Lung (tissue), 16 donors: Measurements from ENCODE around the gene MBNL3. TPM values are rescaled to one million over a fixed set of nuclear protein-coding genes. Genes with fewer than 3 reads are reported as not detected.
A peak's percentile ranks its signal among the peaks of the same experiment; 100 is the strongest.

Experiments used
- ATAC-seq: fragments of 200-7000 bp; cut with Tn5 transposase; one replicate; pipeline ENCODE4 v1.9.1; 2020; ENCODE audit warnings: moderate number of reproducible peaks; ENCODE audit not compliant: insufficient read depth, low FRiP score
- DNase-seq, 3 donors: peaks; one replicate each; pipeline ENCODE4 v3.0.0-alpha.2; 2013 to 2017
- H3K27ac ChIP-seq, 2 donors: one replicate each; pipeline ENCODE4 v1.5.1; 2013; ENCODE audit warnings: mild to moderate bottlenecking in 2 of 2, moderate library complexity in 2 of 2, control low read depth in 1 of 2, inconsistent platforms in 1 of 2, low read depth in 1 of 2, low read length in 1 of 2
- H3K27me3 ChIP-seq, 3 donors: one replicate each; pipeline ENCODE4 v1.5.1; 2013; ENCODE audit warnings: low read length in 2 of 3; ENCODE audit not compliant: control insufficient read depth in 3 of 3, insufficient read depth in 3 of 3
- H3K36me3 ChIP-seq, 4 donors: one replicate each; pipeline ENCODE4 v1.5.1; 2013; ENCODE audit warnings: low read length in 4 of 4, mild to moderate bottlenecking in 1 of 4, moderate library complexity in 1 of 4; ENCODE audit not compliant: control insufficient read depth in 4 of 4, insufficient read depth in 4 of 4
- H3K4me1 ChIP-seq, 5 donors: one replicate each; pipeline ENCODE4 v1.5.1; 2013; ENCODE audit warnings: low read length in 5 of 5, mild to moderate bottlenecking in 2 of 5, moderate library complexity in 1 of 5; ENCODE audit not compliant: control insufficient read depth in 5 of 5, insufficient read depth in 5 of 5
- H3K4me3 ChIP-seq: one replicate; pipeline ENCODE4 v1.5.1; 2013; ENCODE audit warnings: mild to moderate bottlenecking, control low read depth, moderate library complexity
- H3K9ac ChIP-seq, 2 donors: one replicate each; pipeline ENCODE4 v1.5.1; 2013; ENCODE audit warnings: low read length in 2 of 2, control low read depth in 1 of 2; ENCODE audit not compliant: insufficient read depth in 1 of 2
- H3K9me3 ChIP-seq, 4 donors: one replicate each; pipeline ENCODE4 v1.5.1; 2013; ENCODE audit warnings: low read length in 3 of 4, mild to moderate bottlenecking in 1 of 4, moderate library complexity in 1 of 4; ENCODE audit not compliant: control insufficient read depth in 4 of 4, insufficient read depth in 3 of 4
- WGBS, 2 donors: extraction: QIAGEN DNeasy Blood & Tissue Kit; methylation state at CpG; one replicate each; pipeline ENCODE4 v1.1.7; 2013; 5-methylcytosine and 5-hydroxymethylcytosine counted together
- long read RNA-seq, 5 donors: transcript quantifications; one replicate each; lab custom pipeline, GENCODE V29; 2026
- polyA plus RNA-seq, 2 donors: library from polyadenylated mRNA; stranded (reverse); fragments of 200-250 nt; gene quantifications; one replicate each; pipeline ENCODE4 v1.2.1, GENCODE V29; 2013
- total RNA-seq, 2 donors: library from RNA; depleted of rRNA in 1 of 2; stranded (reverse); fragments of >200 nt in 1 of 2; gene quantifications; one replicate each; pipeline ENCODE4 v1.2.1, GENCODE V29; 2014 to 2021
- TF ChIP-seq, protein P1 (sequence below): IDR thresholded peaks from 2 replicates; pipeline ENCODE4 v1.5.1; 2012; ENCODE audit warnings: mild to moderate bottlenecking; ENCODE audit errors: control extremely low read depth, extremely low read depth
- donor health status: control.
- donor health status: control.
- donor health status: Bipolar disorder and iron deficiency.
- donor health status: healthy.
- donor health status: DM: yes; HTN: yes; CAD: no.

MBNL3 gene, protein sequence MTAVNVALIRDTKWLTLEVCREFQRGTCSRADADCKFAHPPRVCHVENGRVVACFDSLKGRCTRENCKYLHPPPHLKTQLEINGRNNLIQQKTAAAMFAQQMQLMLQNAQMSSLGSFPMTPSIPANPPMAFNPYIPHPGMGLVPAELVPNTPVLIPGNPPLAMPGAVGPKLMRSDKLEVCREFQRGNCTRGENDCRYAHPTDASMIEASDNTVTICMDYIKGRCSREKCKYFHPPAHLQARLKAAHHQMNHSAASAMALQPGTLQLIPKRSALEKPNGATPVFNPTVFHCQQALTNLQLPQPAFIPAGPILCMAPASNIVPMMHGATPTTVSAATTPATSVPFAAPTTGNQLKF
- 10 to 100 TPM; 18.8 to 27.2 TPM for total RNA-seq
- polyA plus RNA-seq: 1 to 10 TPM; 2.1 to 3.4 TPM
- long read RNA-seq, donor 1: 0 reads
- long read RNA-seq, donor 2: 0 reads
- long read RNA-seq, donor 3: 0 reads
- long read RNA-seq, donor 4: 0 reads
- long read RNA-seq, donor 5: 0 reads

DNA sequence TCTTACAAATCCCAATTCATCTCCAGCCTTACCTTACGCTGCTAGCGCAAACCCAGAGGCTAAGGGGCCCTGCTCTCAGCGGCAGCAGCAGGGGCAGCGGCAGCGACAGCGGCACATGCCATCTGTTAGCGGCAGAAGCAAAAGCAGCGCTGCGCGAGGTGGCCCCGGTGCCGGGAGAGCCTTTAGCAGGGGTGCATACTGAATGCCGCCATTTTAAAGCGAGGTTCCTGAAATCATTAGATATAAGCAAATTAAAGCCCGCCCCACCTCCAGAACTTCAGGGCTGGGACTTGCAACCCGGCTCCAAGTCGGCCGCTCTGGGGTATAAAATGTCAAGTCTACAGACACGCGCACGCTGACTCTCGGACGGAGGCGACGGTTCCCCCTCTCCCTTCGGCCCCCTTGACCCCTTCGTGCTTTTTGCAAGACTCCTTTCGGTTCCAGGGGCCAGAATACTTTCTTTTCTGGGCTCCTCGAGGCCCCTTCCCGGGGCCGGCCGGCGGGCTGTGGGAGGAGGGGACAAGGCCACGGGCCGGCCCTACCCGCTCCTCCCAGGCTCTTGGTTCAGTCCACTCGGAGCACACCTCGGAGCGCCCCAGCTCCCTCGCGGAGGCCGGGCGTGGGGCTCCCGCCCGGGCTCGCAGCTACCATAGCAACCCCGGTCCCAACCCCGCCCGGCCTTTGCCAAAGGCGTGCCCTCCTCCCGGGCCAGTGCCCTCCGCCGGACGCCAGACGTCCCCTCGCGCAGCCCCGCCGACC lies at the start of gene MBNL3:
Gene MBNL3, minus strand, starts transcription at position 220 of the 759 bp plus-strand sequence. CDS start 49,427 bp downstream, outside the sequence.
- Histone ChIP-seq H3K36me3 (no peaks in the 10 kb centered on the region), H3K9ac (peak within 1 kb of the TSS; percentile 55 to 66), H3K4me1 (peaks cover 0 to 16% (median 0%) of the 10 kb centered on the region in 5 donors), H3K27me3 (peaks cover 0 to 37% (median 20%) of the 10 kb centered on the region in 3 donors), H3K9me3 (no peaks in the 10 kb centered on the region), H3K27ac (peak within 1 kb of the TSS; percentile 76 to 84), H3K4me3 (peak within 1 kb of the TSS; percentile 30)
- DNase-seq (peak; percentile 75 to 79 (median 79)), ATAC-seq (peak; percentile 91)
- TF ChIP-seq, protein P1, sequence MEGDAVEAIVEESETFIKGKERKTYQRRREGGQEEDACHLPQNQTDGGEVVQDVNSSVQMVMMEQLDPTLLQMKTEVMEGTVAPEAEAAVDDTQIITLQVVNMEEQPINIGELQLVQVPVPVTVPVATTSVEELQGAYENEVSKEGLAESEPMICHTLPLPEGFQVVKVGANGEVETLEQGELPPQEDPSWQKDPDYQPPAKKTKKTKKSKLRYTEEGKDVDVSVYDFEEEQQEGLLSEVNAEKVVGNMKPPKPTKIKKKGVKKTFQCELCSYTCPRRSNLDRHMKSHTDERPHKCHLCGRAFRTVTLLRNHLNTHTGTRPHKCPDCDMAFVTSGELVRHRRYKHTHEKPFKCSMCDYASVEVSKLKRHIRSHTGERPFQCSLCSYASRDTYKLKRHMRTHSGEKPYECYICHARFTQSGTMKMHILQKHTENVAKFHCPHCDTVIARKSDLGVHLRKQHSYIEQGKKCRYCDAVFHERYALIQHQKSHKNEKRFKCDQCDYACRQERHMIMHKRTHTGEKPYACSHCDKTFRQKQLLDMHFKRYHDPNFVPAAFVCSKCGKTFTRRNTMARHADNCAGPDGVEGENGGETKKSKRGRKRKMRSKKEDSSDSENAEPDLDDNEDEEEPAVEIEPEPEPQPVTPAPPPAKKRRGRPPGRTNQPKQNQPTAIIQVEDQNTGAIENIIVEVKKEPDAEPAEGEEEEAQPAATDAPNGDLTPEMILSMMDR: no peak
- 1 to 32% methylated on average over 39 to 59 of the region's 59 CpGs for WGBS, 2 donors

DNA sequence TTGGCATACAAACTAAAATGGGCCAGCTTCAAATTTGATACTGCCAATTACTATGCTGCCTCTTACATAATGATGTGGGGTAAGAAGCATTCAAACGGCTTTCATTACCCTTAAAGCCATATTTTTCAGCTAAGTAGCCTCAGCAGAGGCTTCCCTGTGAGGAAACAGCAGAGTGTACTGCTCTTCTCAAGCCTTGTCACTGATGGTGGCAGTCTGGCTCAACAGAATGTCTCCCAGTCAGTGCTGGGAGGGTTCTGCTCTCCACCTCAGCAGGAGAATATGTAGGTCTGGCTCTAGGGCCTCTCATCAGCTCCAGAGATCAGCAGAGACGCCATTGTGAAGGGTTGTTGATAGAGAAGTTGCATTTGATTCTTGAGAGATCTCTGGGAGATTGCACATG lies 44.6 kb upstream of the MBNL3 start:
- no peak overlapping the region for H3K4me3 ChIP-seq
- 51 to 72% methylated on average over 2 of the region's 2 CpGs for WGBS, 2 donors
- H3K4me1 ChIP-seq: no peaks in the 10 kb centered on the region
- DNase-seq (no peak), ATAC-seq (no peak)
- TF ChIP-seq, protein P1: no peak
- no peak overlapping the region for H3K9ac ChIP-seq
- H3K36me3 ChIP-seq: no peaks in the 10 kb centered on the region
- peaks cover 0 to 25% (median 7%) of the 10 kb centered on the region in 3 donors for H3K27me3 ChIP-seq
- H3K27ac ChIP-seq: no peak overlapping the region
- no peaks in the 10 kb centered on the region for H3K9me3 ChIP-seq

DNA sequence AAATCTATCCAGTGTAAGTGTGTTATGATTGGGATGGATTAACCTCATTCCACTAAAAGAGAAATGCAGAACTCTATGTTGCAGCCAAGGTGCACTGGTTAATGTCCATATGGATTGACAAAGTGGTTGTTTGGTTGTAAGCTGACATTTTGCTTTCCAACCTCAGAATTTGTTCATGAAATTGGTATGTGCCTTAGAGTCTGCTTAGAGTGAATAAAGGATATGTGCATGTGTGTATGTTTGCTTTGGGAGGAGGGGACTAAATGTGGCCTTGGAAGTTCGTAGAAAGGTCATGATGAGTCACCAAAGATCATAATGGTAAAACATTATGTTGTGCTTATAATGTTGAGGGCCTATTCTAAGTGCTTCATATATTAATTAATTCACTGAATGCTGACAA lies 44.1 kb upstream of the MBNL3 start:
- H3K9ac ChIP-seq: no peak overlapping the region
- peaks cover 0 to 28% (median 7%) of the 10 kb centered on the region in 3 donors for H3K27me3 ChIP-seq
- ATAC-seq: no peak
- TF ChIP-seq, protein P1: no peak
- no peak overlapping the region for H3K4me3 ChIP-seq
- no peaks in the 10 kb centered on the region for H3K36me3 ChIP-seq
- DNase-seq: no peak
- H3K4me1 ChIP-seq: no peaks in the 10 kb centered on the region
- no peaks in the 10 kb centered on the region for H3K9me3 ChIP-seq
- 43 to 80% methylated on average over 1 of the region's 1 CpG for WGBS, 2 donors
- no peak overlapping the region for H3K27ac ChIP-seq
